CD4-positive, alpha-beta T cell (primary cell): ENCODE data around the gene KRTCAP2. TPM values are rescaled to one million over a fixed set of nuclear protein-coding genes. Genes with fewer than 3 reads are reported as not detected.

Experiments
- ATAC-seq: fragments of 200-7000 bp; cut with Tn5 transposase; one replicate; pipeline ENCODE4 v1.10.0; 2022; ENCODE audit warnings: mild to moderate bottlenecking; ENCODE audit not compliant: poor library complexity
- CTCF ChIA-PET: fragments of 350-600 bp; sonication (Branson Sonifier 250); formaldehyde crosslinking; loops from one replicate; lab custom pipeline; 2021; ENCODE audit warnings: antibody characterized with exemption, inconsistent platforms; lab: Charles Lee
- POLR2A ChIA-PET: fragments of 350-600 bp; sonication (Branson Sonifier 250); formaldehyde crosslinking; loops from one replicate; lab custom pipeline; 2021; ENCODE audit warnings: antibody characterized with exemption, inconsistent platforms; lab: Charles Lee
- DNase-seq, 14 experiments: peaks; one replicate each; pipeline ENCODE4 v3.0.0-alpha.2; 2013 to 2020; ENCODE audit warnings: mixed read lengths in 2 of 14
- H3K27ac ChIP-seq, 2 donors: one replicate each; pipeline versions ENCODE4 v1.5.1 to v1.7.0; 2013; ENCODE audit warnings: low read length in 2 of 2, low read depth in 1 of 2, mild to moderate bottlenecking in 1 of 2
- H3K27me3 ChIP-seq, 2 experiments: 1 replicate in 1 of 2; 2 replicates in 1 of 2; pipeline versions ENCODE4 v1.6.1 to v1.7.0; 2013; ENCODE audit warnings: low read length in 2 of 2, control low read depth in 1 of 2, mild to moderate bottlenecking in 1 of 2, moderate library complexity in 1 of 2; ENCODE audit not compliant: insufficient read depth in 2 of 2, control insufficient read depth in 1 of 2
- H3K36me3 ChIP-seq: one replicate; pipeline ENCODE4 v1.6.1; 2013; ENCODE audit warnings: low read length, control low read depth; ENCODE audit not compliant: insufficient read depth
- H3K4me1 ChIP-seq: one replicate; pipeline ENCODE4 v1.6.1; 2013; ENCODE audit warnings: low read length, control low read depth; ENCODE audit not compliant: insufficient read depth
- H3K4me3 ChIP-seq: one replicate; pipeline ENCODE4 v1.5.1; 2013; ENCODE audit warnings: mild to moderate bottlenecking, low read length, moderate library complexity
- H3K9me3 ChIP-seq, 2 experiments: 1 replicate in 1 of 2; 2 replicates in 1 of 2; pipeline versions ENCODE4 v1.6.1 to v1.7.0; 2013; ENCODE audit warnings: low read length in 2 of 2, mild to moderate bottlenecking in 2 of 2, control low read depth in 1 of 2, moderate library complexity in 1 of 2; ENCODE audit not compliant: control insufficient read depth in 1 of 2, insufficient read depth in 1 of 2
- H3K27ac Mint-ChIP-seq: one replicate; pipeline ENCODE4 v1.8.0; 2020; ENCODE audit warnings: mixed read lengths
- H3K27me3 Mint-ChIP-seq: one replicate; pipeline ENCODE4 v1.8.0; 2021; ENCODE audit warnings: mixed read lengths
- H3K36me3 Mint-ChIP-seq: one replicate; pipeline ENCODE4 v1.8.0; 2021; ENCODE audit warnings: low read depth, mixed read lengths
- H3K4me1 Mint-ChIP-seq: one replicate; pipeline ENCODE4 v1.8.0; 2021; ENCODE audit warnings: low read depth, mixed read lengths
- H3K4me3 Mint-ChIP-seq: one replicate; pipeline ENCODE4 v1.8.0; 2020; ENCODE audit warnings: mild to moderate bottlenecking, mixed read lengths
- H3K9me3 Mint-ChIP-seq: one replicate; pipeline ENCODE4 v1.8.0; 2020; ENCODE audit warnings: mixed read lengths
- intact Hi-C, 2 experiments: fragments of 100-400 bp; cut with DNase I in 1 of 2; cut with micrococcal nuclease in 1 of 2; formaldehyde crosslinking; loops; one replicate each; pipeline versions ENCODE4 v1.15.1 to v1.9.0; 2023 to 2025; cut with DNase I, micrococcal nuclease
- total RNA-seq, 174 experiments: library from RNA in 2 of 174; stranded (reverse) in 2 of 174; gene quantifications; one replicate each; pipeline ENCODE4 v1.2.3 and lab custom pipeline; 2021 to 2026
- TF ChIP-seq, protein P1 (sequence below): fragments of 200-600 bp; IDR thresholded peaks from one replicate; pipeline ENCODE4 v1.8.0; 2022; ENCODE audit warnings: antibody characterized with exemption, mild to moderate bottlenecking

Gene KRTCAP2
- total RNA-seq, 2 experiments from 2014 or later, result 77.8 TPM

DNA sequence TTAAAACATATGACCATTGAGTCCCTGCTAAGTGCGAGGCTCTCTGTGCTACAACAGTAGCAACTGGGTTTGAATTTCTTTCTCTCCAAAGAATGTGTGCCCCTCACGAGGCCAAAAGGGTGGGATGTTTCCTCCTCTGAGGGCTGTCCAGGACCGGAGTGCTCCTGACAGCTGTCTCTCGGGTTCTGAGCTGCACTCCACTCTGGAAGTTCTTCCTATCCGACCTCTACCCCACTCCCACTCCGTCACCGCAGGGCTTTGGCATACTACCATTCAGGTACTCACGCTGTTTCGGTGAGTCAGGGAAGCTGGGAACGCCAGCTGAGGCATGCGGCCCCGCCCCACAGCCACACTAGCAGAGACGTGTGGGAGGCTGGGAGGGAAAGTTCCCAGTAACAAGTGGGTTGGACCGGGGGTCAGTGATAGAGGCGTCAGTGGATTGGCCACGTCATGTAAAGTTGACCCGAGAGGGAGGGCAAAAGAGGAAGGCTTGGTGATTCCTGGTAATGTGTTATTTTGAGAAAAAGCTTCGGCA is 38.2 kb downstream of the KRTCAP2 start:
- Histone ChIP-seq H3K4me1 (peaks cover 47% of the 10 kb centered on the region), H3K9me3 (no peaks in the 10 kb centered on the region), H3K36me3 (peaks cover 7% of the 10 kb centered on the region), H3K27me3 (no peaks in the 10 kb centered on the region), H3K4me3 (peak overlapping the region; percentile 97), H3K27ac (peak overlapping the region; percentile 88 to 99)
- Mint-ChIP-seq H3K4me1 (peaks cover 55% of the 10 kb centered on the region), H3K27me3 (peaks cover 5% of the 10 kb centered on the region), H3K36me3 (peaks cover 41% of the 10 kb centered on the region), H3K4me3 (peak overlapping the region; percentile 95), H3K27ac (peak overlapping the region; percentile 98), H3K9me3 (no peaks in the 10 kb centered on the region)
- ChIA-PET CTCF (interaction anchor here (0.5 to 2.0 kb wide), 7 partner anchors 33 to 873 kb away, joined by 3 to 7 read pairs (median 5); partner anchors contain the start of genes KRTCAP2 and THBS3), POLR2A (interaction anchor here (0.6 to 2.3 kb wide), 6 partner anchors 8 to 123 kb away, joined by 3 to 10 read pairs (median 4); partner anchors contain the start of gene KRTCAP2)
- peak in 8 of 14 experiments; percentile 7 to 81 (median 32) for DNase-seq
- TF ChIP-seq, protein P1, sequence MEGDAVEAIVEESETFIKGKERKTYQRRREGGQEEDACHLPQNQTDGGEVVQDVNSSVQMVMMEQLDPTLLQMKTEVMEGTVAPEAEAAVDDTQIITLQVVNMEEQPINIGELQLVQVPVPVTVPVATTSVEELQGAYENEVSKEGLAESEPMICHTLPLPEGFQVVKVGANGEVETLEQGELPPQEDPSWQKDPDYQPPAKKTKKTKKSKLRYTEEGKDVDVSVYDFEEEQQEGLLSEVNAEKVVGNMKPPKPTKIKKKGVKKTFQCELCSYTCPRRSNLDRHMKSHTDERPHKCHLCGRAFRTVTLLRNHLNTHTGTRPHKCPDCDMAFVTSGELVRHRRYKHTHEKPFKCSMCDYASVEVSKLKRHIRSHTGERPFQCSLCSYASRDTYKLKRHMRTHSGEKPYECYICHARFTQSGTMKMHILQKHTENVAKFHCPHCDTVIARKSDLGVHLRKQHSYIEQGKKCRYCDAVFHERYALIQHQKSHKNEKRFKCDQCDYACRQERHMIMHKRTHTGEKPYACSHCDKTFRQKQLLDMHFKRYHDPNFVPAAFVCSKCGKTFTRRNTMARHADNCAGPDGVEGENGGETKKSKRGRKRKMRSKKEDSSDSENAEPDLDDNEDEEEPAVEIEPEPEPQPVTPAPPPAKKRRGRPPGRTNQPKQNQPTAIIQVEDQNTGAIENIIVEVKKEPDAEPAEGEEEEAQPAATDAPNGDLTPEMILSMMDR, result no peak
- no peak for ATAC-seq
- intact Hi-C loops, result loop anchor here in 1 of 2 experiments (5.0 kb wide), 1 partner anchor 72 kb away; the partner anchor contains the start of genes MTX1 and THBS3

DNA sequence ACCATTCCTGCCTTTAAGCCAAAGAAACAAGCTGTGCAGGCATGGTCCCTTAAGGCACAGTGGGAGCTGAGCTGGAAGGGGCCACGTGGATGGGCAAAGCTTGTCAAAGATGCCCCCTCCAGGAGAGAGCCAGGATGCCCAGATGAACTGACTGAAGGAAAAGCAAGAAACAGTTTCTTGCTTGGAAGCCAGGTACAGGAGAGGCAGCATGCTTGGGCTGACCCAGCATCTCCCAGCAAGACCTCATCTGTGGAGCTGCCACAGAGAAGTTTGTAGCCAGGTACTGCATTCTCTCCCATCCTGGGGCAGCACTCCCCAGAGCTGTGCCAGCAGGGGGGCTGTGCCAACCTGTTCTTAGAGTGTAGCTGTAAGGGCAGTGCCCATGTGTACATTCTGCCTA is 38.8 kb downstream of the KRTCAP2 start:
- ATAC-seq (no peak), DNase-seq (peak in 1 of 14 experiments; percentile 22)
- Histone ChIP-seq H3K27ac (peak overlapping the region in 1 of 2 donors; percentile 99), H3K4me1 (peaks cover 47% of the 10 kb centered on the region), H3K4me3 (no peak overlapping the region), H3K27me3 (no peaks in the 10 kb centered on the region), H3K9me3 (no peaks in the 10 kb centered on the region), H3K36me3 (peaks cover 7% of the 10 kb centered on the region)
- Mint-ChIP-seq H3K4me1 (peaks cover 55% of the 10 kb centered on the region), H3K36me3 (peaks cover 39% of the 10 kb centered on the region), H3K4me3 (peak overlapping the region; percentile 95), H3K9me3 (no peaks in the 10 kb centered on the region), H3K27ac (peak overlapping the region; percentile 98), H3K27me3 (peaks cover 9% of the 10 kb centered on the region)
- TF ChIP-seq, protein P1, result no peak
- intact Hi-C loops, result no loop called here
- CTCF ChIA-PET, result interaction anchor here (1.3 to 2.0 kb wide), 2 partner anchors 38 to 43 kb away, joined by 7 read pairs; partner anchors contain the start of gene KRTCAP2
- POLR2A ChIA-PET, result interaction anchor here (2.3 kb wide), 1 partner anchor 8 kb away, joined by 10 read pairs; no protein-coding TSS in a partner anchor

DNA sequence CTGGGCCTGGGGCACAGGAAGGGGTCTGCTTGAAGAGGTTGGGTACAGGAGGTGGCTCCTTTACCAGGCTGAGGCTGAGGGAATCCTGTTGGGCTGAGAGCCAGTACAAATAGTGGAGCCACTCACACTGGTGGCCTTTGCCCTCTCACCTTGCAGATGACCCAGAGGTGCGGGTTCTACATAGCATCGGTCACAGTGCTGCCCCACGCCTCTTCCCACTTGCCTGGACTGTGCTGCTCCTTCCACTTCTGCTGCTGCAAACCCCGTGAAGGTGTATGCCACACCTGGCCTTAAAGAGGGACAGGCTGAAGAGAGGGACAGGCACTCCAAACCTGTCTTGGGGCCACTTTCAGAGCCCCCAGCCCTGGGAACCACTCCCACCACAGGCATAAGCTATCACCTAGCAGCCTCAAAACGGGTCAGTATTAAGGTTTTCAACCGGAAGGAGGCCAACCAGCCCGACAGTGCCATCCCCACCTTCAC is 39.3 kb downstream of the KRTCAP2 start:
- H3K36me3 ChIP-seq, result peaks cover 7% of the 10 kb centered on the region
- intact Hi-C loops, result no loop called here
- H3K4me1 ChIP-seq, result peaks cover 47% of the 10 kb centered on the region
- H3K27ac Mint-ChIP-seq, result peak overlapping the region; percentile 60
- H3K27me3 ChIP-seq, result peaks cover 0 to 3% of the 10 kb centered on the region in 2 experiments
- H3K27me3 Mint-ChIP-seq, result peaks cover 12% of the 10 kb centered on the region
- peaks cover 58% of the 10 kb centered on the region for H3K4me1 Mint-ChIP-seq
- no peak overlapping the region for H3K27ac ChIP-seq
- TF ChIP-seq, protein P1, result no peak
- no peak for DNase-seq
- POLR2A ChIA-PET, result no interaction called here
- CTCF ChIA-PET, result interaction anchor here (1.3 to 2.0 kb wide), 2 partner anchors 39 to 42 kb away, joined by 7 read pairs; partner anchors contain the start of gene KRTCAP2
- H3K4me3 Mint-ChIP-seq, result peak overlapping the region; percentile 95
- no peaks in the 10 kb centered on the region for H3K9me3 ChIP-seq
- no peak for ATAC-seq
- H3K4me3 ChIP-seq, result no peak overlapping the region
- peaks cover 39% of the 10 kb centered on the region for H3K36me3 Mint-ChIP-seq
- H3K9me3 Mint-ChIP-seq, result no peaks in the 10 kb centered on the region
